ENCODE data around the gene SLC25A18.

GRCh38 chr22:17554814-17555213 is 8.5 kb upstream of the SLC25A18 start:
- TF ChIP-seq POLR2A (IDR thresholded peaks at IDR 0.05) (no peak), CTCF (IDR thresholded peaks at IDR 0.05) (no peak), POLR2AphosphoS5 (IDR thresholded peaks at IDR 0.05) (no peak)

All from prostate gland (tissue), 2 donors.